Caco-2 (cell line): Measurements from ENCODE around the gene VENTX. TPM values are rescaled to one million over a fixed set of nuclear protein-coding genes. Genes with fewer than 3 reads are reported as not detected.
"Not testable (repeated sequence)": the region's sequence is repeated elsewhere in the genome, so short reads cannot be mapped to it uniquely, and the experiment has no call there.

Experiments
- BruUV-seq: library from RNA; stranded (reverse); fragments of 400-500 nt; replicated peaks from 2 replicates; lab custom pipeline; 2021; lab: Mats Ljungman, UMichigan
- CTCF ChIA-PET: fragments of 300-600 bp; sonication (Branson Sonifier 250); formaldehyde crosslinking; loops from one replicate; lab custom pipeline; 2022; ENCODE audit warnings: antibody characterized with exemption; lab: Charles Lee
- POLR2A ChIA-PET: fragments of 300-600 bp; sonication (Branson Sonifier 250); formaldehyde crosslinking; loops from one replicate; lab custom pipeline; 2022; ENCODE audit warnings: antibody characterized with exemption; lab: Charles Lee
- DNase-seq, 2 experiments: peaks; one replicate each; pipeline versions ENCODE4 v3.0.0 to v3.0.0-alpha.2; 2020 to 2022
- H3K27me3 ChIP-seq: replicated peaks from 2 replicates; pipeline ENCODE4 v1.6.0; 2011; ENCODE audit warnings: low read length; ENCODE audit not compliant: control insufficient read depth, insufficient read depth
- H3K36me3 ChIP-seq: 2 replicates; pipeline ENCODE4 v1.5.1; 2011; ENCODE audit warnings: low read length; ENCODE audit not compliant: control insufficient read depth, insufficient read depth
- H3K4me1 ChIP-seq: fragments of 250-450 bp; sonication (Bioruptor Pico); 2 replicates; pipeline ENCODE4 v1.5.1; 2020; ENCODE audit warnings: mild to moderate bottlenecking
- H3K4me3 ChIP-seq: 2 replicates; pipeline ENCODE4 v1.5.1; 2011; ENCODE audit warnings: low read depth, mild to moderate bottlenecking, control low read depth, low read length
- H3K9me3 ChIP-seq: fragments of 250-450 bp; sonication (Bioruptor Pico); 2 replicates; pipeline ENCODE4 v1.5.1; 2020; ENCODE audit warnings: mild to moderate bottlenecking, moderate library complexity
- H3K27ac Mint-ChIP-seq: one replicate; pipeline ENCODE4 v1.8.0; 2022; ENCODE audit warnings: mixed read lengths; ENCODE audit not compliant: unreplicated experiment
- H3K27me3 Mint-ChIP-seq: one replicate; pipeline ENCODE4 v1.8.0; 2022; ENCODE audit warnings: mixed read lengths; ENCODE audit not compliant: insufficient read depth, unreplicated experiment
- H3K36me3 Mint-ChIP-seq: one replicate; pipeline ENCODE4 v1.8.0; 2022; ENCODE audit warnings: mild to moderate bottlenecking, mixed read lengths; ENCODE audit not compliant: insufficient read depth, unreplicated experiment
- H3K4me1 Mint-ChIP-seq: one replicate; pipeline ENCODE4 v1.8.0; 2022; ENCODE audit warnings: low read depth, mixed read lengths; ENCODE audit not compliant: unreplicated experiment
- H3K4me3 Mint-ChIP-seq: one replicate; pipeline ENCODE4 v1.8.0; 2022; ENCODE audit warnings: mild to moderate bottlenecking, moderate library complexity, mixed read lengths; ENCODE audit not compliant: unreplicated experiment
- H3K9me3 Mint-ChIP-seq: one replicate; pipeline ENCODE4 v1.8.0; 2022; ENCODE audit warnings: mixed read lengths; ENCODE audit not compliant: unreplicated experiment
- CTCF ChIP-seq, 2 experiments: fragments of 200-600 bp in 1 of 2; IDR thresholded peaks; 1 replicate in 1 of 2; 2 replicates in 1 of 2; pipeline versions ENCODE4 v1.5.1 to v1.8.0; 2011 to 2022; ENCODE audit warnings: antibody characterized with exemption in 1 of 2, control low read depth in 1 of 2, inconsistent platforms in 1 of 2, low read depth in 1 of 2, low read length in 1 of 2, mild to moderate bottlenecking in 1 of 2, moderate library complexity in 1 of 2; ENCODE audit not compliant: insufficient read depth in 1 of 2, severe bottlenecking in 1 of 2, unreplicated experiment in 1 of 2
- intact Hi-C: fragments of 100-400 bp; cut with micrococcal nuclease; formaldehyde crosslinking; loops from one replicate; pipeline ENCODE4 v1.10.0; 2022; ENCODE audit not compliant: unreplicated experiment
- total RNA-seq: library from RNA; stranded (reverse); gene quantifications from 2 replicates; pipeline ENCODE4 v1.2.3, GENCODE V29; 2022

The VENTX gene
- total RNA-seq, 1 experiment from 2014 or later: not detected

GRCh38 chr10:133263674-133264073 lies 26.0 kb downstream of the VENTX start:
- no peak for TF ChIP-seq CTCF (IDR thresholded peaks at IDR 0.05; ENCODE audit: insufficient read depth in 1 of 2, low read depth in 1 of 2, low read length in 1 of 2, severe bottlenecking in 1 of 2, unreplicated experiment in 1 of 2)
- POLR2A ChIA-PET: no interaction called here
- no peaks in the 10 kb centered on the region for H3K27me3 ChIP-seq
- CTCF ChIA-PET: interaction anchor here (0.7 kb wide), 1 partner anchor 261 kb away, joined by 3 read pairs; no protein-coding TSS in a partner anchor
- no peaks in the 10 kb centered on the region for H3K9me3 Mint-ChIP-seq
- no peaks in the 10 kb centered on the region for H3K9me3 ChIP-seq
- H3K36me3 Mint-ChIP-seq: peaks cover 11% of the 10 kb centered on the region
- no TSS peak for BruUV-seq
- no peak for DNase-seq
- intact Hi-C loops: loop anchor here (5.0 kb wide), 1 partner anchor 44 kb away; the partner anchor contains the start of genes TUBGCP2 and ZNF511
- H3K4me1 ChIP-seq: peaks cover 18% of the 10 kb centered on the region
- H3K4me3 ChIP-seq: no peak overlapping the region
- no peak overlapping the region for H3K27ac Mint-ChIP-seq
- H3K36me3 ChIP-seq: no peaks in the 10 kb centered on the region
- H3K27me3 Mint-ChIP-seq: no peaks in the 10 kb centered on the region
- H3K4me1 Mint-ChIP-seq: peaks cover 11% of the 10 kb centered on the region
- H3K4me3 Mint-ChIP-seq: no peak overlapping the region

- BruUV-seq: no TSS peak
- ChIA-PET POLR2A (no interaction called here), CTCF (interaction anchor here (0.7 kb wide), 1 partner anchor 262 kb away, joined by 3 read pairs; no protein-coding TSS in a partner anchor)
- Mint-ChIP-seq H3K27ac (no peak overlapping the region), H3K27me3 (no peaks in the 10 kb centered on the region), H3K4me1 (peaks cover 5% of the 10 kb centered on the region), H3K36me3 (peaks cover 11% of the 10 kb centered on the region), H3K4me3 (no peak overlapping the region), H3K9me3 (no peaks in the 10 kb centered on the region)
- Histone ChIP-seq H3K4me1 (peaks cover 18% of the 10 kb centered on the region), H3K36me3 (no peaks in the 10 kb centered on the region), H3K4me3 (no peak overlapping the region), H3K9me3 (no peaks in the 10 kb centered on the region), H3K27me3 (no peaks in the 10 kb centered on the region)
- intact Hi-C loops: loop anchor here (5.0 kb wide), 1 partner anchor 43 kb away; the partner anchor contains the start of genes TUBGCP2 and ZNF511
- no peak for TF ChIP-seq CTCF (IDR thresholded peaks at IDR 0.05; ENCODE audit: insufficient read depth in 1 of 2, low read depth in 1 of 2, low read length in 1 of 2, severe bottlenecking in 1 of 2, unreplicated experiment in 1 of 2)
- DNase-seq: no peak
Observed at GRCh38 chr10:133264461-133264860, 26.8 kb downstream of the VENTX start.

- POLR2A ChIA-PET, CTCF ChIA-PET, H3K4me3 ChIP-seq, H3K4me3 Mint-ChIP-seq, H3K36me3 ChIP-seq, DNase-seq, H3K4me1 Mint-ChIP-seq, H3K27ac Mint-ChIP-seq, H3K27me3 ChIP-seq, H3K9me3 Mint-ChIP-seq, intact Hi-C loops, H3K9me3 ChIP-seq, BruUV-seq, H3K27me3 Mint-ChIP-seq: not testable (repeated sequence)
- peaks cover 11% of the 10 kb centered on the region for H3K36me3 Mint-ChIP-seq
- peaks cover 18% of the 10 kb centered on the region for H3K4me1 ChIP-seq
Observed at GRCh38 chr10:133265052-133265451, 27.4 kb downstream of the VENTX start.
